GM19468 (cell line): Measurements from ENCODE around the gene ARHGEF12.

Experiments used
- ATAC-seq: cut with Tn5 transposase; IDR thresholded peaks from one replicate; pipeline ENCODE4 v1.9.1; 2021; ENCODE audit warnings: mild to moderate bottlenecking, moderate library complexity, moderate number of reproducible peaks; ENCODE audit not compliant: unreplicated experiment; ENCODE audit errors: extremely low read depth

Gene ARHGEF12

DNA sequence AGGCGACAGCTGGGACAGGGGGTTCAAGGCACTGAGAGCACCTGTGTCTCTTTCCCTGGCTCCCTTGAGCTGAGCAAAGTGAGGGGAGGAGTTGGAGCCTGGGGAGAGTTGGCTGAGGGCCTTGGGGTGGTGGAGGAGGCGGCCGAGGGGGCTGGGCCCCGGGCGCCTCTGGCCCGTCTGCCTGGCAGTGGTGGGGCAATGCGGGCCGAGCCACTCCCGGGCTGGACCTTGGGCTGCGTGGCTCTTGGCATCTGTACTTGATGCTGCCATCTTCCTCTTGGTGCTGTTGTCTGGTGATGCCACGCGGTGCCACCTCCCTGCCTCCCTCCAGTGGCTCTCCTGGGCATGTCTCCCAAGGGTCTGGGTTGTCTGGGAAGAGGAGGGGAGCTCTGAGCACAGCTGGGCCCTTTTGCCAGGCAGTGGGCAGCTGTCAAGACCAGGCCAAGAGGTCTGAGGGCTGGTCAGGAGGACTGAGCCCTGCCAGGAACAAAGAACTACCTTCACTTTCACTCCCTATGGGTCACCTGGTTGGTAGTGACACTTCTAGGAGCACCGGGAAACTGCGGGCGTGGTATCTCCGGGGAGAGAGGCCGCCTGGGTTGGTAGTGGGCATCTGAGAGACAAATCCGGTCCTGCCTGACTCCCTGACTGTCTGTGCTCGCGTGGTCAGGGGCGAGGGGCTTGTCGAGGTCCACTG is 176.7 kb downstream of the ARHGEF12 start:
- no peak for ATAC-seq

DNA sequence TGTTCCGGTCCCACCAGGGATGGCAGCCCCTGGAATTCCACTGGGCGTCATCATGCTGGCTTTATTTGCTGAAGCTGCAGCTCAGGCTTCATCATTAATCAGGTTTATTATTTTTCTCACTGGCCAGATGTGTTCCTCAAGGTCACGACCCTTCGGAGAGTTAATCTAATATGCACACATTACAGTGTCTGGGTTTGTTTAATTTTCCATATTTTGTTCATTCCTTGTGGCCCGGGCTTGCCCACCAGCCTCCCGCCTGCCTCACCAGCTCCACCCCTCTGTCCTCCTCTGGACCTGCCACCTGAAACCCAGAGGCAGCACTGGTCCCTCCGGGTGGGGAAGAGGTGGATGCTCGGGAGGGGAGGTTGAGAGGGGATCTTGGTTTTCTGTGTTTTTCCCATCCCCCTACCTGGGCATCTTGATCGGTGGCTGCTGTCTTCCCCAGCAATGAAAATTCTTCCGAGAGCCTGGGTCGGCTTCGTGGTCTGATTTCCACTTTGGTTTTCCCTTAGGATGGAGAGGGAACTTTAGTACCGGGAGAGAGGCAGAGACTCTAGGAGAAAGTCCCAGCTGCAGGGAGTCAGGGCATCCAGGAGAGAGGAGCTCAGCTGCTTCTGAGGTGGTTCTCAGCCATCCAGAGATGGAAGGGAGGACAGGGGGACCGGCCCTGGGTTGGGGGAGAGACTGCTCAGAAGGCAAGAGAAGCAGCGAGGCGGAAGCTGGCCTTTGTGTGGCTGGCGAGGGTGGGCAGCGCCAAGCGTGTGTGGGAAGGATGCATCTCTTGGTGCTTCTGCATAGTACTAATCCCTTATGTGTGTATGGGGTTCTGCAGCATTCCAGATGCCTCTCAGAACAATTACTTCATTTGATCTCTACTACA is 177.5 kb downstream of the ARHGEF12 start:
- no peak for ATAC-seq

DNA sequence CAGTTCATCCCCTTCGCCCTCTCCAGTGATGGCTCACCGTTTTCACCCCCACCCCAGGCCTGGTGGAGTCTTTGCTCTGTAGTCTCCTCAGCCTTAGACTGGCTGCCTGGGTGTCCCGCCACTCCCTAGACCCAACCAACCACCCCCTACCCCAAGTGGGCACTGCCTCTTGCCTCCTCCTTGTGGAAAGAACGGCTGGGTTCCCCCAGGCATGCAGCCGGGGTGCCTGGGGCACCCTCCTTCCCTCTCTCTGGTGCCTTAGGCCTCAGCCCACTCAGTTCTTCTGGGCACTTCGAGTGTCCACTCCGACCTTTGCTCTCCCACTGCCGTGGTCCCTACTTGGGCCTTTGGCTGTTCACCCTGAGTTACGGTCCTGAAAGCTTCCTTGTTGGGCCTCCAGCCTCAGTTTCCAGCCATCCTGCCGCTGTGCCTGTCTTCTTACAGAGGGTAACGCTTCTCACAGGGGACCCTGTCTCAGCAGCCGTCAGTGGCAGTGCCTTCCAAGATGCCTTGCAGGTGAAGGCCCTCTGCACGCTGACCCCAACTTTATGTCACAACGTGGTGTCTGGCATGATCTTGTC is 178.4 kb downstream of the ARHGEF12 start:
- ATAC-seq, result no peak

DNA sequence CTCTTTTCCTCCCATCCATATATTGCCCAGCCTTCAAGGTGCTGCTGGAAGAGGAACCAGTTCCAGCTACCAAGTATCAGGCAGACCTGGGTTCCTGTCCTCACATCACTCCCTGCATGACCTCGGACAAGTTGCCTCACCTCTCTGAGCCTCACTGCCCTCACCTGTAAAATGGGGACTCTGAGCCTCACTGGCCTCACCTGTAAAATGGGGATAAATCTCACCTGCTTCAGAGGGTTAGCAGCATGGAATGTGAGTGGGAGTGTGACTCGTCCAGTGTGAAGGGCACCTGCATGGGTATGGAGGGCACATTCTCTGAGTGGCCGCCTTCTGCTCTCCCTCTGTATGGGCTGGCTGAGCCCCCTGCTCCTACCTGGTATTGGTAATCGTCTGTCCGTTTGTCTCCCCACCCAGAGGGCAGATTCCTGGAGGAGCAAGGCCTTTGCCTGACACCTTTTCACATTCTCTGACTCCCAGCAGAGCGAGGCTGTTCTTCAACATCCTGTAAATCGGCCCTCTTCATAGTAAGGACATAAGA is 179.0 kb downstream of the ARHGEF12 start:
- no peak for ATAC-seq

DNA sequence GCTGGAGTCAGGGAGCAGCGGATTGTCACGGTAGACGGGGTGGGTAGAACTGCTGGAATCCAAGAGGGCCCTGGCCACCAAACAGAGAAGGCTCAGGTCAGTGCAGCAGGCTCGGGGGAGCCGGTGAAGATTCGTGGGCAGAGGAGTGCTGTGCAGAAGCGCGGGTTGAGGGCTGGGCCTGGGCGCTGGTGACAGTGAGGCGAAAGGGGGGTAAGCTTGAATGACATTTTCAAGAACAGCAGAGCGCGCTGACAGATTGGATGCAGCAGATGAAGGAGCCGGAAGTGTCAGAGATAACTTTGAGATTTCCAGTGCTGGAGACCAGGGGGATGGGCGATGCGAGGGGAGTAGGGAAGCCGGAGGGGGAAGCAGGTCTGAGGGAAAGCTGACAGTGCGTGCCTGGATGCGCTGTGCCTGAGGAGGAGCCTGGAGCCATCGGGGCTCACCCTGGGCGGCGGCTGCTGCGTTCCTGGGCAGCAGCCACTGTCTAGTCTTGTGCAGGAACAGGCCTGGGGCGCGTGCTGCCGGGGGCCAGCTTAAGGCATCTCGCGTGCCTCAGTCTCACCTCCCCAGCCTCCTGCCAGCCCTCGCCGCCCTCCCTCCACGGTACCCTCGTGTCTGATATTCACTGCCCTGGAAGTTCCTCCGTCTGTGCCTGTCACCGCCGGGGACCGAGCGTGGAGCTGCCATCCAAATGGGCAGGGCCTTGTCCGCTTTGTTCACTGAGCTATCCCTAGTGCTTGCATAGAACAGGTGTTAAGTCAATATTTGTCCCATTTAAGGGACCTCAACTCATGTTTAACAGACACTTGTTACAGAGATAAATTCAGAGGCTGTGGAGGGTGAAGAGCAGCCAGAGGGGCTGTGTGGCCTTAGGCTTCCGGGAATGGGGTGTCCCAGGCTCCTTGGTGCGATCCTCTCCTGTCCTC is 180.5 kb downstream of the ARHGEF12 start:
- ATAC-seq, result no peak

DNA sequence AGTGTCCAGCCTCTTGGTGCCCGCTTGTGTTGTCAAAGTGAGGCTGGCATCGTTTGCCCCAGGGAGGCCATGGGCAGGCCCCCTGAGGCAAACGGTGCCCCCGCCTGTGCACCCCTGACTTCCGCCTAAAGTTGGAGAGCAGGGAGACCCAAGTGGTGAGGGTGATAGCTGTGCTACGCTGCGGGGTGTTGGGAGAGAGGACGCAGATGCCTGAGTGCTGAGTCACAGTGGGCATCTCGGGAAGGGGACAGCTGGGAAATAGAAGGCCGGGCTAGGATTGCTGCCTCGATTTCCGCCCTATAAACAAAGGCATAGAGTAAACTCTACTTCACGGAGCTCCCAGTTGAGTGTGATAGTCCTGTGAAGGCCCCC is 181.2 kb downstream of the ARHGEF12 start:
- no peak for ATAC-seq

DNA sequence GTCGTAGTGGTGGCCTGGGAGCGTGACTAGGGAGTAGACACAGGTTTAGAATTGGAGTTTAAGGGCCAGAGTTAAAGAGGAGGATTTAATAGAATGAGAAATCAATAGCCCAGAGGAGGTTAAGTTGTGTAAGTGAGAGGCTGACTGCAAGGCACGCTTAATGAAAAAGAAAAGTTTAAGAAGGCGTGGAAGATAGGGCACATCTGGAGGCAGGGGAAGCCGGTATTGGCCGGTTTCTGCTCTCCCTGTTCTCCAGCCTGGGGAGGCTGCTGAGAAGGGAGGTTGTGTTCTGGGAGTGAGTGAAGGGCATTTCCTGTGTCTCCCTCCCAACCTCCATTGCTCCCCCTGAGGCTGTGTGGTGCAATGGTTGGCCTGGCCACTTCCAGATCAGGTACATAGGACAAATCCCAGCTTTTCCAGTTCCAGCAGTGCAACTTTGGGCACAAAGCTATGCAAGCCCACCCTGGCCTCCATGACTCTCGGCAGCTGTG is 181.6 kb downstream of the ARHGEF12 start:
- ATAC-seq, result no peak

DNA sequence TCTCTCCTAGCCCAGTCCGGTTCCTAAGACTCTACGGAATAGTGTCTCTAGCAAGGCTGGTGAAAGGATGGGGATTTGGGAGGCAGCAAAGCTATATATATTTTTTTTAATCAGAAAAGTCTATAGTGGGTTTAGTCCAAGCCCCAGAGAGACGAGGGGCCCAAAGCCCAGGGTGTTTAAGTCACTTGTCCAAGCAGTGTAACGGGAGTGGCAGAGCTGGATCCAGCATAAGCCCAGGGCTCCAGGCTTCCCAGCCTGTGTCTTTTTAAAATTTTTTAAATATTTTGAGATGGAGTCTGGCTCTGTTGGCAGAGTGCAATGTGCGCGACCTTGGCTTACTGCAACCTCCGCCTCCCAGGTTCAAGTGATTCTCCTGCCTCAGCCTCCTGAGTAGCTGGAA is 182.1 kb downstream of the ARHGEF12 start:
- ATAC-seq, result no peak

DNA sequence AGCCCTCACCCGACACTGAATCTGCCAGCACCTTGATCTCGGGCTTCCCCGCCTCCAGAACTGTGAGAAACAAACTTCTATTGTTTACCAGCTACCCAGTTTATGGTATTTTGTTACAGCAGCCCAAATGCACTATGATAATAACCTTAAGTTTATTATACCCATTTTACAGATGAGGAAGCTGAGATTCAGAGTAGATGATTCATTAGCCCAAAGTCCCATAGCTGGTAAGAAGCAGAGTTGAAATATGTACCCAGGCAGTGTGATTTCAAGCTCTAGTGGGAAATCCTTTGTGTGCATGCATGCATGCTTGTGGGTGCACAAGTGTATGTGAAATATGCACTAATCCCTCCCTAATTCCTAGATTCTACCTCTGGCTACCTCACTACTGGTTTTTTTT is 183.3 kb downstream of the ARHGEF12 start:
- ATAC-seq, result no peak

DNA sequence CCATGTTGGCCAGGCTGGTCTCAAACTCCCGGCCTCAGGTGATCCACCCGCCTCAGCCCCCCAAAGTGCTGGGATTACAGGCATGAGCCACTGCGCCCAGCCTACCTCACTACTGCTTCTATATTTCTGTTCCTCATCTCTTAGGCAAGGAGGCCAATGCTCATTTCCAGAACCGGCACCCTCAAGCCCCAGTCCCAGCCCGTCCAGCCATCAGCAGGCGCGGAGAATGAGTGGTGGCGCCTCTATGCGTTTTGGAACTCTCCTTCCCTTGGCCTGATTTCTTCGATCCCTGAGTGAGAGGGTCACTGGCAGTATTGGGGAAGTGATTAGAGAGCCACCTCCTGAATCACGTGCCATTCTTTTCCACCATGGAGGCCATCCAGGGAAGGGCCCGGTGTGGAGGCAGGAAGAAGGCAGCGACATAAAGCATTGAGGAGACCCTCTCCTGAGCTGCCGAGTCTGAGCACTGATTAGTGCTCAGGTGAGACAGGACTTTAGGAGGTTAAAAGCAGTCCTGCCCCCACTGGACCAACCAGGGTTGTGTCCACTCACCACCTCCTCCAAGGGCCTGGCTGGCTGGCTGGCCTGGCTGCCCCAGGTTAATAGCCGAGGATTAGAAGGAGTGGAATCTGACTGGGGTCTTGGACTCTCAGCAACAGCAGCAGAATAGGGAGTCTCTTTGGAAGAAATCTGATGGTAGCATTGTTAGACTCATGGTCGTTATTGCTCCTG is 184.0 kb downstream of the ARHGEF12 start:
- ATAC-seq, result no peak

DNA sequence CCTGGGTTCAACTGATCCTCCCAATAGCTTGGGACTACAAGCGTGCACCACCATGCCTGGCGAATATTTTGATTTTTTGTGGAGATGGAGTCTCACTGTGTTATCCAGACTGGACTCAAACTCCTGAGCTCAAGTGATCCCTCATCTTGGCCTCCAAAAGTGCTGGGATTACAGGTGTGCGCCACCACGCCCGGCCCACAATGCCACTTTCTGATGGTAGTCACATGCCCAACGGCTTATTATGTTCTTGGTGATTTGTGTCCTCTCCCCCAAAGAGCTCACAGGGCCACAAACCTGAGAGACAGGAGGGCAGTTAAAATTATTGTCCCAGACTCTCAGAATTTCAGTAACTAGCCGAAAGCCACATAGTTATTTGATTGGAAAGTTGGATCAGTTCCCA is 185.0 kb downstream of the ARHGEF12 start:
- ATAC-seq, result no peak

DNA sequence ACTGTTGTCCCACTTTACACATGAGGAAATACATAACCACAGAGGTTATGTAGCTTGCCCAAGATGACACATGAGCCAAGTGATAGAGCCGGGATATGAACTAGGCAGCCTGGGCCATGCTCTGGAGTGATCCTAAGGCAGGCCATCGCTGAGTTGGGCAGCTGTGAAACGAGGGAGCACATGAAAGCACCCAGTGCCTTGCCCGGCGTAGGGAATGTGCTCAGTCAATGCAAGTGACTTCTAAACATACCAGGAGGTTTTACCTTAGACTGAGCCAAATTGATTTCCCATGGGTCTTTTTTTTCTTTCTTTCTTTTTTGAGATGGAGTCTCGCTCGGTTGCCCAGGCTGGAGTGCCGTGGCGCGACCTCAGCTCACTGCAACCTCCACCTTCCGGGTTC is 185.8 kb downstream of the ARHGEF12 start:
- ATAC-seq, result no peak

DNA sequence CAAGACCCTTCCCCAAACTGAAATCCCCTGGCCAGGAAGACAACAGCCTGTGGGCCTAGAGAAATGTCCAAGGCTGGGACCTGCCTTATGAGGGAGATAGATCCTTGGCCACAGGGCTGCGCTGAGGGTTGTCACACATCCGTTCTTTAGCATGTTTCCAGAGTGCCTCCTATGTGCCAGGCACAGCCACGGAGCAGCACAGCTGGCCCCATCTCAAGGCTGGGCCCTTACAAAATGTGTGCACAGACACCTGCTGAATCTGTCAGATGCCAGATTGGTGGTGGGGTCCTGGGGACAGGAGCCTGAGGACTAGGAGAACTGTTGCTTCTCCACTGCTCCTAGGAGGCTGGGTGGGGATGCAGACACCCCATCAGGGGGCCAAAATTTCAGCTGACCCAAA is 186.5 kb downstream of the ARHGEF12 start:
- no peak for ATAC-seq

DNA sequence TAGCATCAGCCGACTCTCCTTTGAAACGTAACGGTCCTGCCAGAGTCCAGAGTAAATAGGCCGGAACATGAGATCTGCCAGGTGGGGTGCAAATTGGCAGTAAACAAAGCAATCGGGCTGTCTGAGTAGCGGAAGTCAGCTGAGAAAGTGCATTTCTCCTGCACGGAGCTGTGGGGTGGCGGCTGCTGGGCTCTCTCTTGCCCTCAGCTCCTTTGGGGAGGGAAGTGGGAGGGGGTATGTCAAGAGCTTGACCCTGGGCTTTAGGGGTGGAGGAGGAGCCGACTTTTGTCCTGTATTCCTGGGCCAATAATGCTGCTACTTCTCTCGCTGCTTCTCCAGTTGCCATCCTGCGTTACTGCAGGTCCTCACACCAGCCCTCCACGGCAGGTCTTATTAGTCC is 187.0 kb downstream of the ARHGEF12 start:
- ATAC-seq, result no peak

DNA sequence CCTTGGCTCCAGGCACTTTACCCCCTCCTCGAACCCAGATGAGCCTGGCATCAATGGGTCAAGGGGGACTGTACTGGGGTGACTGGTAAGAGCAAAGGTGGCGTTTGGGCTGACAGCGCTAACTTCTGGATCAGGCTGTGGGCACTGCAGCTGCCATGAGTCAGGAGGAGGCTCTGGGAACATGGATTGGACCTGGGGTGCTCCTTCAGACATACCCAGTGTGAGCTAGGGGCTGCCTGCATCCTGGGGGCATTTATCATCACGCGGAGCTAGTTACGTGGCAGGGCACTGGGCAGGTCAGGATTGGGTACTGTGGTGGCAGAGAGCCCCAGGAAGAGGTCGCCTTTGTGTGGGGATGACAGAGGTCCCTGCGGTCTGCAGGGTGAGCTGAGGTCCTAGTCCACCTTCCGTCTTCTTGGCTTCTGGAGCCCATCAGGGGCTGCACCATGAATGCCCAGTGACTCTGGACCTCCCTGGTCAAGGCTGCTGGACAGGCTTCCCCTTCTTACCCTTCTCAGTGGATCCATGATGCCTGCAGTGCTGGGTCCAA is 188.4 kb downstream of the ARHGEF12 start:
- ATAC-seq, result no peak

DNA sequence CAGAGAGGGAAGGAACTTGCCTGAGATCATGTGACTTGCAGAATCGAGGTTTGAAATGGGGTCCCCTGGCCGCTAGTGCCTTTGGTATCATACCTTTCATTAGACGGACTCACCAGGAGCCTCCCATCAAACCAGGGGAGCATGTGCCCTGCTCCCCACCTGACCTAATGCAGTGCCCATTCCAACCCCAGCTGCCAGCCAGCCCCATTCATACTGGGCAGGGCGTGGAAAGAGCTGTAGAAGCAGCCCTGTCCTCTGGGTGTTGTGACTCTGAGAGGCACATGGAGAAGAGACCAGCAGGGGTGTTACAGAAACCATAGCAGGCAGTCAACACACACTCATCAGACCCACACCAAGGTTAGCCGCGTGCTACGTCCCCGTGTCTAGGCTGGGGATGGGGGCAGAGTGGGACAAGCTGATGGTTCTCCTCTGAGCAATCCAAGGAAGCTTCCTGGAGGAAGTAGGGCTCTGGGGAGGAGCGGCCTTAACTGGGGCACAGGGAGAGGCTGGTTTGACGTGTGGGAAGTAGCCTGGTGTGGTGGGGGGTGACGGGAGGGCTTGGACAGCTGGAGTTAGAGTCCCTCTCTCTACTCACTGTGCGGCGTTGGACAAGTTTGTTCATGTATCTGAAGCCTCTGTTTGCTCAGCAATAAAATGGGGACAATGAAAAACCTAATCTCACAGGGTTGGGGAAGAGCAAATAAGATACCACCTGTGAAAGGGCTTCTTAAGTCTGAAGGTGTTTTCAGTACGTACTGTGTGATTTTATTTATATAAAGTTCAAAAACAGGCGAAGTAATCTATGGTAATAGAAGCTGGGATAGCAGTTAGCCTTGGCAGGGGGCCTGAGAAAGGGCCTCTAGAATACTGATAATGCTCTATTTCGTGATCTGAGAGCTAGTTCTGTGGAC is 189.3 kb downstream of the ARHGEF12 start:
- ATAC-seq, result no peak

DNA sequence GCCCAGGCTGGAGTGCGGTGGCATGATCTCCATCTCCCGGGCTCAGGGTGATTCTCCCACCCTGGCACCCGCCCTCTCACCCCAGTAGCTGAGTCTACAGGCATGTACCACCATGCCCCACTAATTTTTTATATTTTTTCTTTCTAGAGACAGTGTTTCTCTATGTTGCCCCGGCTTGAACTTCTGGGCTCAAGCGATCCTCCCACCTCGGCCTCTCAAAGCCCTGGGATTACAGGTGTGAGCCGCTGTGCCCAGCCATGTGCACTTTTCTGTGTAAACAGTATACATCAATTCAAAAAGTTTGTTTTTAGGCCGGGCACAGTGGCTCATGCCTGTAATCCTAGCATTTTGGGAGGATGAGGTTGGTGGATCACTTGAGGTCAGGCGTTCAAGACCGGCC is 190.0 kb downstream of the ARHGEF12 start:
- no peak for ATAC-seq
